GM08714 (cell line): ENCODE data around the gene NDUFB4.
"Not testable (repeated sequence)": the region's sequence is repeated elsewhere in the genome, so short reads cannot be mapped to it uniquely, and the experiment has no call there.

Source experiments
- H3K4me3 ChIP-seq: fragments of 200-500 bp; sonication (Bioruptor generic); 2 replicates; pipeline ENCODE4 v1.5.1; 2014; ENCODE audit warnings: mild to moderate bottlenecking, low read length, inconsistent platforms
- ZNF274 ChIP-seq: IDR thresholded peaks from 2 replicates; pipeline ENCODE4 v1.6.1; 2012; ENCODE audit warnings: mild to moderate bottlenecking, low read depth, low read length

NDUFB4 gene

GRCh38 chr3:120602682-120603081, 6.5 kb downstream of the NDUFB4 start:
- no peak overlapping the region for H3K4me3 ChIP-seq
- TF ChIP-seq ZNF274 = no peak

GRCh38 chr3:120604382-120604781, 8.2 kb downstream of the NDUFB4 start:
- H3K4me3 ChIP-seq = no peak overlapping the region
- TF ChIP-seq ZNF274 = no peak

GRCh38 chr3:120604784-120605183, 8.6 kb downstream of the NDUFB4 start:
- H3K4me3 ChIP-seq = no peak overlapping the region
- TF ChIP-seq ZNF274 = no peak

DNA sequence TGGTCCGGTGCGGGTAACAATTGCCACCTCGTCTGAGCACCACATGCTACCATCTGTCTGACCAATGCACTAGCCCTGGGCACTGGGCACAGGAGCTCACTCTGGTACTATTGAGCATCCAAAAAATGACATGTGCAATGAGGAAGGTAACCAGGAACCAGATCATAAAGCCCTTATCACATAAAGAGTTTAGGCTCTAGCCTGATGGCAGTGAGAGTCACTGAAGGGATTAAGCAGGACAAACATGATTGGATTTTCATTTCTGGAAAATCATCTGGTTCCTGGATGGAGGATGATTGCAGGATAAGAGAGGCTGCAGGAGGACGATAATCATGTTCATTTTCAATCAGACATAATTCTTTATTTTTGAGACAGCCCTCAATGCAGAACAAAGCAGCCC, 12.4 kb downstream of the NDUFB4 start:
- no peak for TF ChIP-seq ZNF274
- H3K4me3 ChIP-seq = no peak overlapping the region

DNA sequence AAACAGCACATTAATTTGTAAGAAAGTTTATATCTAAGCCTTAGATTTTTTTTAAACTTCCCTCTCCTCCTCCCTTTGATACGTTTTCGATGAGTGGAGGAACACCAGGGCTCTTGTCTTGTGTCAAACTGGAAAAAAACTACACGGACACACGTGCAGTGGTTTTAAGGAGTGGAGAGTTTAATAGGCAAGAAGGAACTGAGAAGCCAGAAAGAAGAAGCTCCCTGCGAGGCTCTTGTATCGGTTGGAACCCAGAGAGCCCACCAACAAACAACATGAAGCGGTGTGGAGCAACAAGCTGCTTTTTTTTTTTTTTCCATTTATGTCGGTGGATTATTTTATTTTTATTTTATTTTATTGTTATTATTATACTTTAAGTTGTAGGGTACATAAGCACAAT, 18.6 kb downstream of the NDUFB4 start:
- no peak for TF ChIP-seq ZNF274
- H3K4me3 ChIP-seq = no peak overlapping the region

DNA sequence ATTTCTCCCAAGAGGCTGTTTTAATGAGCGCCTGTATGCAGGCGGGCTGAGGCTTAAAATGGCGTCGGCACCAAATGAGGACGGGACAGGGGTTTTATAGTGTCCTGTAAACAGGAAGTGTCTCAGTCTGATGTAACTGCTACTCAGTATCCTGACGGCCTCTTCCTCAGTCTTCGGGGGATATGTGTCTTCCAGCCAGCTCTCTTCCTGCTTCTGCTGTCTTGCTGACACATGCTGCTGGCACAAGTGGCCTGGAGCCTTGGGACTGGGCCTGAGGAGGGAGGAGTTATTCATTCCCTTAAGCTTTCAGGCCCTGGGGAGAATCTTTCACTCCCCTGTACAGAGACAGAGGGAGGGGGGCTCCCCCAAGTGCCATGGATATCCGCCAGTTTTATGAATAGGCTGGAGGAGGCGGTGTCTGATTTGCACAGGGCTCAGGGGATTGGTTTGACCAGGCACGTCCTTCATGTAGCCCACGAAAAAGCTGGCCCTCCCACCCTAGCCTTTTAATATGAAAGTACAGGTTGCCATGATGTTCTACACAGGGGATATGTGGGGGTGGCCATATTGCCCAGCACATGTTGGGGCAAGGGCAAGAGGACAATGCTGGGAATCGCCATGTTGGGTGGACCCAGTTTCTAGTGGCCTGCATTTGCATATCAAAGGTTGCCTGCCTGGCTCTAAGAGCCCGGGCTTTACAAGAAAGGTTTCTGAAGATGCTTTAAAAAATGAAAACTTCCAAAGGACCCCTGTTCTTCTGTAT, 19.9 kb downstream of the NDUFB4 start:
- TF ChIP-seq ZNF274 = no peak

GRCh38 chr3:120616745-120617144, 20.6 kb downstream of the NDUFB4 start:
- H3K4me3 ChIP-seq = not testable (repeated sequence)

More for the DNA sequence above, 19.9 kb downstream of the NDUFB4 start:
- no peak overlapping the region for H3K4me3 ChIP-seq

DNA sequence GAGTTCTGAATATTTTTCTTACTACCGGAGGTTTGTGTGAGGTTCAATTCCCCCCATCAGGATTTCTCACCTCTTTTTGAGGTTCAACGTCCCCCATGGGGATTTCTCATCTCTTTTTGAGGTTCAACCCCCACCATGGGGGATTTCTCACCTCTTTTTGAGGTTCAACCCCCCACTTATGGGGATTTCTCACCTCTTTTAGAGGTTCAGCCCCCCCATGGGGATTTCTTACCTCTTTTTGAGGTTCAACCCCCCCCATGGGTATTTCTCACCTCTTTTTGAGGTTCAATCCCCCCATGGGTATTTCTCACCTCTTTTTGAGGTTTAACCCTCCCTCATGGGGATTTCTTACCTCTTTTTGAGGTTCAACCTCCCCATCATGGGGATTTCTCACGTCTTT, 26.3 kb downstream of the NDUFB4 start:
- H3K4me3 ChIP-seq = no peak overlapping the region
- no peak for TF ChIP-seq ZNF274

DNA sequence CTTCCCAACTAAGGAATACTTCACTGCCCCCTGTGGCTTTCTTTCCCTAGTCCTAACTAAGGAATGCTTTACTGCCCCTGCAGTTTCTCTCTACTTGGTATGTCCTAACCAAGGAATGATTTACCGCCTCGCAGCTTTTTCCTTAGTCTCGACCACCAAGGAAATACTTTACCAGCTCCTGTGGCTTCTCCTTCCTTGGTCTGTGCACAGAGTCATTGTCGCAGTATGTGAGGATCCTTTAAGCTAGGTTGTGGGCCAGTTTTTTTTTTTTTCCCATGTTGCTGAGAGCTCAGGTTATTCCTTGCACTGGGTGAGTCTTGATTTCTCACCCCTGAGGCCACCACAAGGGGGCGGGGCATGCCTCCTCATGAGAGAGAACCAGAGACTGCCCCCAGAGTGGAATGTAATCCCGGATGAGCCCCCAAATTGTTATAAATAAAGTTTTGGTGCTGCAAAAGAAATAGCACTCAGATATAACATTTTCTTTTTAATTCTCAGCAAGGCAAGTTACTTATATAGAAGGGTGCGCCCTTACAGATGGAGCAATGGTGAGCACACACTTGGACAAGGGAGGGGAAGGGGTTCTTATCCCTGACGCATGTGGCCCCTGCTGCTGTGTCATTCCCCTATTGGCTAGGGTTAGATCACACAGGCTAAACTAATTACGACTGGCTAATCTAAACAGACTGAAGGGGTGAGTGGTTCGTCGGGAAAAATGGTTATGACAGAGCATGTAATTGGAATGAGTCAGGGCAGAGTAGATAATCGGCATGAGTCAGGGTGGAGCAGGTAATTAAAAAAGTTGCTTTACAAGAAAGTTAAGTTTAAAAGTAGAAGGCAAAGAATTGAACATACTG, 27.0 kb downstream of the NDUFB4 start:
- no peak overlapping the region for H3K4me3 ChIP-seq
- TF ChIP-seq ZNF274 = no peak

GRCh38 chr3:120623727-120624093, 27.6 kb downstream of the NDUFB4 start:
- no peak for TF ChIP-seq ZNF274
- H3K4me3 ChIP-seq = no peak overlapping the region

DNA sequence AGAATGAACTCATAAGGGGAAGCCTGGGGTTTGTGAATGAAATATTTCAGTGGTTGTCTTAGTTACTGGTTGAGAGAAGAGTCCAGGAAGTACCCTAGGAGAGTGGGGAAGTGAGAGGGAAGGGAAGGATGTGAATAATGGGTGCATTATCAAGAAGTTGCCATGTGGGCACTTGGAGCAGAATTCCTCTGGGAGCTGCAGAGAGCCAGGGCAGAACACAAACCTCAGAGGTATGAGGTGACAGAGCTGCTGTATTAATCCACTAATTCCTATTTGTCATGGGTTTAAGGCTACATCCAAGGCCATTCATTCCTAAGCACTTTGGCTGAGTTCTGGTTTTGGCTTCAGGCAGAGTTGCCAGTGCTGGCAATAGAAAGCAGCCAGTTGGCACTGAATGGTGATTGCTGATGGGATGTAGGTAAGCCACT, 29.0 kb downstream of the NDUFB4 start:
- no peak overlapping the region for H3K4me3 ChIP-seq
- TF ChIP-seq ZNF274 = no peak

DNA sequence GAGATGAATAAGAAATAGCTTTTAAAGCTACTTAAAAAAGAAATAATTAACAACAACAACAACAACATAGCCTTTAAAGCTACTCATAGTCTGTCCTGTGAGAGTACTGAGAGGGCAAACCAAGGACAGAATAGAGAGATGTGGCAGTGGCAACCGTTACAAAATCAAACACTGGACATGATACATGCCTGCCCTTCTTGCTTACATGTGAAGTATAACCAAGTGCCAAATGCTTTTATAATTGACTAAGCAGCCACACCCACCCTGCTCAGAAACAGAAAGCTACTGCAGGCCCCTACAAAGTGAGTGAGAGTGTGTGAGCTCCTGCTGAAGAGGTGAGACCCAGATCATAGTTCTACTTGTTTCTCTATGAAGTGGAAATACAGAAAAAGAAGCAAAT, 38.4 kb downstream of the NDUFB4 start:
- TF ChIP-seq ZNF274 = no peak
- H3K4me3 ChIP-seq = no peak overlapping the region

DNA sequence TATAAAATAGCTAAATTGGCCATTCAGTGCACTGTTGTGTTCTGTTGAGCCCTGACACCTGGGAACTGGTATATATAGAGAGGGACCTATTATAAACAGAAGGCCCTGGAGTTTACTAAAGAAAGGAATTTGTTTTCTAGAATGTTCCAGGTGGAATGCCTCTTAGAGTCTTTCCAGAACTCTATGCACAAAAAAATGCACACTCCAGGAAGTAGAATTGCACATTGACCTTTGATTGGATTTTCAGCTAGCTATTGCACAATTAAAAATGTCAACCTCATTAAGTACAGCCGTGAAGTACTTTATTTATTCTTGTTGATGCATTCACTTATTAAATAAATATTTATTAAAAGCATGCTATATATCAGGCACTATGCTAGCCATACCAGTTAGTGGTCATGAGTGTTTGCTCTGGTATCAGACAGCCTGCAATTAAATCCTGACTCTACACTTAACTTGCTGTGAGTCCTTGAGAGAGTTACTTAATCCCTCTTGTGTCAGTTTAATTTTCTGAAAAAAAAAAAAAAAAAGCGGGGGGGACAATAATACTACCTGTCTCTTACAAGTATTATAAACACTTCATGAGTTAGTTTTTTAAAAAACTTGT, 40.8 kb downstream of the NDUFB4 start:
- no peak for TF ChIP-seq ZNF274
- H3K4me3 ChIP-seq = no peak overlapping the region

- no peak for TF ChIP-seq ZNF274
- H3K4me3 ChIP-seq = no peak overlapping the region
Observed at GRCh38 chr3:120637851-120638559, 41.9 kb downstream of the NDUFB4 start.

- not testable (repeated sequence) for H3K4me3 ChIP-seq
Observed at GRCh38 chr3:120638820-120639219, 42.7 kb downstream of the NDUFB4 start.
